Suprapubic skin (tissue), 3 donors: ENCODE measurements around the gene TRIM77.
"Not testable (repeated sequence)": the region's sequence is repeated elsewhere in the genome, so short reads cannot be mapped to it uniquely, and the experiment has no call there.

Experiments
- CTCF ChIP-seq, 2 donors: fragments of 200-600 bp in 1 of 2; fragments of 450-650 bp in 1 of 2; sonication (generic) in 1 of 2; IDR thresholded peaks; one replicate each; pipeline ENCODE4 v1.5.1; 2016 to 2019; ENCODE audit warnings: antibody characterized with exemption in 2 of 2, mild to moderate bottlenecking in 1 of 2, moderate library complexity in 1 of 2
- EP300 ChIP-seq: sonication (generic); formaldehyde crosslinking; IDR thresholded peaks from one replicate; pipeline ENCODE4 v1.6.1; 2017; ENCODE audit warnings: antibody characterized with exemption
- POLR2A ChIP-seq, 2 donors: fragments of 450-650 bp; IDR thresholded peaks; one replicate each; pipeline ENCODE4 v1.6.1; 2017; ENCODE audit warnings: antibody characterized with exemption in 2 of 2, mild to moderate bottlenecking in 2 of 2, moderate library complexity in 2 of 2

- not testable (repeated sequence) for TF ChIP-seq CTCF (IDR thresholded peaks at IDR 0.05); EP300; POLR2A (IDR thresholded peaks at IDR 0.05)
Observed at GRCh38 chr11:89673380-89673779, 36.7 kb upstream of the TRIM77 start.
